ENCODE results near the gene MCAM. TPM values are rescaled to one million over a fixed set of nuclear protein-coding genes. Genes with fewer than 3 reads are reported as not detected.

MCAM gene
- total RNA-seq, 2 experiments from 2014 or later = 0.69 to 1.3 TPM

GRCh38 chr11:119316016-119316728 lies 758 bp downstream of the MCAM start:
- no peak overlapping the region for H3K27ac ChIP-seq (ENCODE audit: low read depth, low read length, poor library complexity, severe bottlenecking)
- H3K9me3 ChIP-seq (ENCODE audit: low read length) = no peaks in the 10 kb centered on the region
- DNase-seq (ENCODE audit: low spot score) = no peak
- H3K9me2 ChIP-seq (ENCODE audit: insufficient read depth, low read length) = no peaks in the 10 kb centered on the region
- ChIA-PET POLR2A (interaction anchor here (1.7 kb wide), 1 partner anchor 15 kb away, joined by 4 read pairs; no protein-coding TSS in a partner anchor), CTCF (ENCODE audit: unreplicated experiment) (no interaction called here)
- H3K79me2 ChIP-seq (ENCODE audit: insufficient read depth, low read depth, low read length) = no peaks in the 10 kb centered on the region
- no peaks in the 10 kb centered on the region for H4K20me1 ChIP-seq (ENCODE audit: insufficient read depth, low read length)
- BruUV-seq (replicated peaks) = no TSS peak
- no peak overlapping the region for H2AFZ ChIP-seq (ENCODE audit: low read length)
- H3K36me3 ChIP-seq (ENCODE audit: insufficient read depth, low read length) = no peaks in the 10 kb centered on the region
- no peak for TF ChIP-seq EZH2phosphoT487 (IDR thresholded peaks at IDR 0.05; ENCODE audit: borderline replicate concordance, low read depth, low read length)
- no peak for TF ChIP-seq CTCF (conservative IDR thresholded peaks at IDR 0.05; ENCODE audit: low read length)
- intact Hi-C loops (cut with micrococcal nuclease; ENCODE audit: unreplicated experiment) = no loop called here
- peak overlapping the region; percentile 61 for H3K4me2 ChIP-seq (ENCODE audit: low read length)
- H3K4me1 ChIP-seq (ENCODE audit: insufficient read depth, low read length, poor library complexity, severe bottlenecking) = peaks cover 44% of the 10 kb centered on the region
- no peak overlapping the region for H3K4me3 ChIP-seq (ENCODE audit: low read depth, low read length, poor library complexity, severe bottlenecking)

DNA sequence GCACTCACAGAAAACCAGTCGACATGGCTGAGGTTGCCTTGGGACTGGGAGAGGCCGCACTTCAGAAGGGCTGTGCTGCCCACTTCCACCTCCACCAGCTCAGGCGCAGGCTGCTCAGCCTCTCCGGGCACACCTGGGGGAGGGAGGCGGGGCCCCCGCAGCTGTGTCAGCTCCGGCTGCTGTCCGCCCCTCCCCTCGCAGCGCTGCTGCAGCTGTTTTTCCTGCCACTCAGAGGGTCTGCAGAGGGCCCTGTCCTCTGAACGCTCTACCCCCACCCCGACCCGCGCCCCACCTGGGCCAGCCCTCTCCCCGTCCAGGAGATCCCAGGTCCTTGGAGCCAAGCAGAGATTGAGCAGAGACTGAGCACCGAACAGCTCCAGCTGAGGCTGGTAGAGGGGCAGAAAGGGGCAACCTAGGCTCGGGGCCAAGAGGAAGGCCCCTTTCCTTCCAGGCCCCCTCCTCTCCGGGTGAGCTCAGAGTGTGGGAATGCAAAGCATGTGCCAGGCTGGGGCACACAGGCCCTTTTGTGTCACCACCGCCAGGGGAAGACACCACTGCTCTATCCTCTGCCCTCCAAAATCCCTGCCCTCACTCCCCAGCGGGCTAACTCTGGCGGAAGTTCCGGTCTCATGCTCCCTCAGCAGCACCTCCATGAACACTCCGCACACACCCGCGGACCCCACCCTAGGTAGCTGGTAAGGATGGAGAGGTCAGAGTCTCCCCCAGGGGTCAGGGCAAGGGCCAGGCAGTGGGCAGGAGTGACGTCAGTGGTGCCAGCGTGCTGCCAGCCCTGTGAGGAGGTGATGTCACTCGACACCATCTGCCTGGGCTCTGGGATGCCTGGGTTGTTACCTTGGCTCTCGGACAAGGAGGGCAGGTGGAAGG lies 1.6 kb downstream of the MCAM start:
- intact Hi-C loops (cut with micrococcal nuclease; ENCODE audit: unreplicated experiment) = no loop called here
- H3K4me3 ChIP-seq (ENCODE audit: low read depth, low read length, poor library complexity, severe bottlenecking) = peak overlapping the region; percentile 20
- CTCF ChIA-PET (ENCODE audit: unreplicated experiment) = interaction anchor here (0.6 kb wide), 1 partner anchor 382 kb away, joined by 3 read pairs; no protein-coding TSS in a partner anchor
- H3K9me2 ChIP-seq (ENCODE audit: insufficient read depth, low read length) = no peaks in the 10 kb centered on the region
- no peaks in the 10 kb centered on the region for H3K9me3 ChIP-seq (ENCODE audit: low read length)
- TF ChIP-seq CTCF (conservative IDR thresholded peaks at IDR 0.05; ENCODE audit: low read length) = 0 out of 2 replicates have a peak, but pooled peaks have one; percentile 16
- no peak for TF ChIP-seq EZH2phosphoT487 (IDR thresholded peaks at IDR 0.05; ENCODE audit: borderline replicate concordance, low read depth, low read length)
- H2AFZ ChIP-seq (ENCODE audit: low read length) = no peak overlapping the region
- no peaks in the 10 kb centered on the region for H3K36me3 ChIP-seq (ENCODE audit: insufficient read depth, low read length)
- no peaks in the 10 kb centered on the region for H3K79me2 ChIP-seq (ENCODE audit: insufficient read depth, low read depth, low read length)
- BruUV-seq (replicated peaks) = no TSS peak
- DNase-seq (ENCODE audit: low spot score) = peak; percentile 73
- peak overlapping the region; percentile 61 for H3K4me2 ChIP-seq (ENCODE audit: low read length)
- no peaks in the 10 kb centered on the region for H4K20me1 ChIP-seq (ENCODE audit: insufficient read depth, low read length)
- H3K27ac ChIP-seq (ENCODE audit: low read depth, low read length, poor library complexity, severe bottlenecking) = no peak overlapping the region
- peaks cover 36% of the 10 kb centered on the region for H3K4me1 ChIP-seq (ENCODE audit: insufficient read depth, low read length, poor library complexity, severe bottlenecking)
- POLR2A ChIA-PET = no interaction called here

All from OCI-LY7 (cell line).